Endothelial cell of umbilical vein (primary cell): ENCODE data around the gene AP3M1. TPM values are rescaled to one million over a fixed set of nuclear protein-coding genes. Genes with fewer than 3 reads are reported as not detected.

ENCODE experiments used
- BruUV-seq: library from RNA; stranded (reverse); fragments of 400-500 nt; replicated peaks from 2 replicates; lab custom pipeline; 2021; lab: Mats Ljungman, UMichigan
- CTCF ChIA-PET: fragments of 300-600, 350-600 bp; sonication (Branson Sonifier 250); formaldehyde crosslinking; loops from one replicate; lab custom pipeline; 2021; ENCODE audit warnings: antibody characterized with exemption, inconsistent platforms; lab: Charles Lee
- POLR2A ChIA-PET: fragments of 300-600, 350-600 bp; sonication (Branson Sonifier 250); formaldehyde crosslinking; loops from one replicate; lab custom pipeline; 2021; ENCODE audit warnings: antibody characterized with exemption, inconsistent platforms; lab: Charles Lee
- DNase-seq: peaks from one replicate; pipeline ENCODE4 v3.0.0-alpha.2; 2011; ENCODE audit warnings: low read depth, low spot score
- FAIRE-seq: peaks from 2 replicates; lab custom pipeline; 2011; peaks lifted over from hg19 to GRCh38; lab: Jason Lieb, UNC
- H2AFZ ChIP-seq: 2 replicates; pipeline ENCODE4 v1.6.0; 2012; ENCODE audit warnings: low read depth, low read length, control low read depth, inconsistent platforms
- H3K27ac ChIP-seq: 2 replicates; pipeline ENCODE4 v1.5.1; 2011; ENCODE audit warnings: low read depth, mild to moderate bottlenecking, control low read depth, low read length, moderate library complexity; ENCODE audit not compliant: insufficient read depth
- H3K27me3 ChIP-seq, 2 experiments: 2 replicates each; pipeline versions ENCODE4 v1.6.0 to v1.6.1; 2011; ENCODE audit warnings: low read length in 2 of 2, mixed read lengths in 1 of 2; ENCODE audit not compliant: control insufficient read depth in 2 of 2, insufficient read depth in 2 of 2
- H3K36me3 ChIP-seq, 2 experiments: 2 replicates in 1 of 2; 3 replicates in 1 of 2; pipeline ENCODE4 v1.5.1; 2011; ENCODE audit warnings: low read length in 2 of 2, mild to moderate bottlenecking in 1 of 2, moderate library complexity in 1 of 2; ENCODE audit not compliant: control insufficient read depth in 2 of 2, insufficient read depth in 2 of 2; ENCODE audit errors: extremely low read depth in 1 of 2
- H3K4me1 ChIP-seq: 3 replicates; pipeline ENCODE4 v1.5.1; 2011; ENCODE audit warnings: mild to moderate bottlenecking, low read length; ENCODE audit not compliant: control insufficient read depth, insufficient read depth; ENCODE audit errors: extremely low read depth
- H3K4me2 ChIP-seq: 2 replicates; pipeline ENCODE4 v1.6.1; 2011; ENCODE audit warnings: low read length, control low read depth, mixed read lengths; ENCODE audit not compliant: insufficient read depth
- H3K4me3 ChIP-seq, 3 experiments: fragments of 200-600 bp in 1 of 3; sonication (generic), shearing (Covaris generic) in 1 of 3; replicated peaks in 1 of 3; 2 replicates each; pipeline ENCODE4 v1.5.1; 2011 to 2016; ENCODE audit warnings: control low read depth in 3 of 3, low read length in 3 of 3, mild to moderate bottlenecking in 2 of 3, inconsistent platforms in 1 of 3, low read depth in 1 of 3, moderate library complexity in 1 of 3; ENCODE audit not compliant: insufficient read depth in 1 of 3
- H3K79me2 ChIP-seq: 2 replicates; pipeline ENCODE4 v1.6.0; 2012; ENCODE audit warnings: low read length, inconsistent platforms; ENCODE audit not compliant: control insufficient read depth, insufficient read depth
- H3K9ac ChIP-seq: replicated peaks from 2 replicates; pipeline ENCODE3; 2011; ENCODE audit warnings: low read length, control low read depth; ENCODE audit not compliant: insufficient read depth; ENCODE audit errors: extremely low read depth
- H3K9me1 ChIP-seq: replicated peaks from 3 replicates; pipeline ENCODE4 v1.6.0; 2011; ENCODE audit warnings: mild to moderate bottlenecking, low read length; ENCODE audit not compliant: control insufficient read depth, insufficient read depth; ENCODE audit errors: extremely low read depth
- H3K9me3 ChIP-seq: replicated peaks from 2 replicates; pipeline ENCODE4 v1.5.1; 2012; ENCODE audit warnings: low read length, inconsistent platforms; ENCODE audit not compliant: control insufficient read depth, insufficient read depth
- H4K20me1 ChIP-seq: replicated peaks from 2 replicates; pipeline ENCODE3; 2011; ENCODE audit warnings: mild to moderate bottlenecking, low read length; ENCODE audit not compliant: control insufficient read depth, insufficient read depth; ENCODE audit errors: extremely low read depth
- EZH2 ChIP-seq: IDR thresholded peaks from 2 replicates; pipeline ENCODE4 v1.6.1; 2012; ENCODE audit warnings: borderline replicate concordance, low read depth, mild to moderate bottlenecking, moderate library complexity, low read length, inconsistent platforms; ENCODE audit not compliant: severe bottlenecking
- FOS ChIP-seq: IDR thresholded peaks from 2 replicates; pipeline ENCODE4 v1.6.1; 2011; ENCODE audit warnings: mild to moderate bottlenecking, low read length, moderate library complexity, borderline replicate concordance; ENCODE audit not compliant: insufficient read depth
- GATA2 ChIP-seq: IDR thresholded peaks from 2 replicates; pipeline ENCODE4 v1.7.0; 2011; ENCODE audit warnings: low read depth, mild to moderate bottlenecking, moderate library complexity, mixed read lengths, low read length; ENCODE audit not compliant: insufficient read length, insufficient read depth
- JUN ChIP-seq: IDR thresholded peaks from 2 replicates; pipeline ENCODE4 v1.6.1; 2011; ENCODE audit warnings: borderline replicate concordance, low read depth; ENCODE audit not compliant: insufficient read length, insufficient read depth
- MYC ChIP-seq: IDR thresholded peaks from one replicate; pipeline ENCODE4 v1.6.1; 2011; ENCODE audit warnings: mild to moderate bottlenecking, low read depth, low read length
- POLR2A ChIP-seq: IDR thresholded peaks from 2 replicates; pipeline ENCODE4 v1.6.1; 2012; ENCODE audit warnings: low read depth, mild to moderate bottlenecking, control low read depth, low read length
- POLR2AphosphoS5 ChIP-seq: IDR thresholded peaks from 2 replicates; pipeline ENCODE4 v1.6.1; 2012; ENCODE audit warnings: low read depth, mild to moderate bottlenecking, control low read depth, low read length, moderate library complexity; ENCODE audit not compliant: insufficient read depth
- dilution Hi-C: fragments of 300-500 bp; cut with MboI; formaldehyde crosslinking; loops from one replicate; pipeline ENCODE4 v1.15.0; 2019; ENCODE audit warnings: low sequenced_read_pairs; ENCODE audit not compliant: extremely low pct_ligation_motif_present
- intact Hi-C: fragments of 100-400 bp; cut with micrococcal nuclease; formaldehyde crosslinking; loops from one replicate; pipeline ENCODE4 v1.10.0; 2022
- polyA plus RNA-seq, 4 experiments: library from polyadenylated mRNA; depleted of rRNA in 3 of 4; stranded (reverse) in 3 of 4; unstranded in 1 of 4; fragments of >200 nt; gene quantifications; 2 replicates each; pipeline versions ENCODE4 v1.2.1 to v1.2.3, GENCODE V29; 2011 to 2012; ENCODE audit warnings: missing spikeins in 1 of 4
- total RNA-seq: library from RNA; stranded (reverse); gene quantifications from 2 replicates; pipeline ENCODE4 v1.2.3, GENCODE V29; 2021
- TF ChIP-seq, protein P1 (sequence below), 2 donors: IDR thresholded peaks; 1 replicate in 1 of 2; 2 replicates in 1 of 2; pipeline ENCODE4 v1.5.1; 2011; ENCODE audit warnings: low read length in 2 of 2, mild to moderate bottlenecking in 2 of 2, moderate library complexity in 2 of 2, control low read depth in 1 of 2, inconsistent platforms in 1 of 2, low read depth in 1 of 2; ENCODE audit not compliant: insufficient read depth in 1 of 2; ENCODE audit errors: extremely low read depth in 1 of 2
- TF ChIP-seq, protein P2 (sequence below): IDR thresholded peaks from 2 replicates; pipeline ENCODE4 v1.6.1; 2011; ENCODE audit not compliant: insufficient read depth, insufficient read length

AP3M1 gene
- total and polyA plus RNA-seq, 2 donors (not counting 3 experiments of a cell fraction or from before 2014, with no cell fraction given) = 34.0 to 58.8 TPM

DNA sequence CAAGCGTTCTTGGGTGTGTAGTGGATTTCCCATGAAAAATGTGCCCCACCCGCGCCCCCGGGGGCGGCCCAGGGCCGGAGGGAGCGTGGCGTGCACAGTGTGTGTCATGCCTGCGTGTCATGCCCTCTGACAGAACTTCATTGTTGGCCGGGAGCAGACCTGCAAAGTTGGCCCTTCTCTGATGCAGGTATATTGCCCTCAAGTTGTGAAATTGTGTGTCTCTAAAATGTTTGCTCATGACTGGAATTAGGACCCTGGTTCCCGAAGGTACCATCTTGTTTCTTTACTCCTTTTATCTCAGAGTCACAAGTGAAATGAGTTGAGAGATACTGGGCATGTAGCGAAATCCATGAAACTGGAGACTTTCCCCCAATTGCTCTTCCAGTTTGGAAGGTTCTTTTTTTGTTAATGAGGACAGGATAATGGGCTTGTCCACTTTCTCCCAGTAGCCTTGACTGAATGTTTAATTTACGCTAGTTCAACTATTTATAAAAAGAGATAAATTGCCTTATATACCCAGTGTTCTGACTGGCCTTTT, 26.6 kb upstream of the AP3M1 start:
- H3K27ac ChIP-seq = peak overlapping the region; percentile 41
- H2AFZ ChIP-seq = peak overlapping the region; percentile 87
- peaks cover 46% of the 10 kb centered on the region for H3K79me2 ChIP-seq
- H4K20me1 ChIP-seq = no peaks in the 10 kb centered on the region
- no TSS peak for BruUV-seq
- DNase-seq (no peak), FAIRE-seq (no peak)
- dilution Hi-C loops (no loop called here), intact Hi-C loops (loop anchor here (2.0 kb wide), 1 partner anchor 36 kb away; no protein-coding TSS in a partner anchor)
- POLR2A ChIA-PET = interaction anchor here (1.0 to 1.5 kb wide), 2 partner anchors 12 to 58 kb away, joined by 3 to 5 read pairs; no protein-coding TSS in a partner anchor
- H3K36me3 ChIP-seq = no peaks in the 10 kb centered on the region
- peak overlapping the region; percentile 89 for H3K9ac ChIP-seq
- no peaks in the 10 kb centered on the region for H3K9me3 ChIP-seq
- TF ChIP-seq GATA2 (no peak), POLR2AphosphoS5 (no peak)
- CTCF ChIA-PET = interaction anchor here (1.2 to 2.0 kb wide), 4 partner anchors 13 to 67 kb away, joined by 3 to 10 read pairs (median 5); no protein-coding TSS in a partner anchor
- peaks cover 15% of the 10 kb centered on the region for H3K4me1 ChIP-seq
- peak overlapping the region; percentile 10 to 80 (median 32) for H3K4me3 ChIP-seq
- H3K9me1 ChIP-seq = no peaks in the 10 kb centered on the region
- peak overlapping the region; percentile 68 for H3K4me2 ChIP-seq
- H3K27me3 ChIP-seq = no peaks in the 10 kb centered on the region

DNA sequence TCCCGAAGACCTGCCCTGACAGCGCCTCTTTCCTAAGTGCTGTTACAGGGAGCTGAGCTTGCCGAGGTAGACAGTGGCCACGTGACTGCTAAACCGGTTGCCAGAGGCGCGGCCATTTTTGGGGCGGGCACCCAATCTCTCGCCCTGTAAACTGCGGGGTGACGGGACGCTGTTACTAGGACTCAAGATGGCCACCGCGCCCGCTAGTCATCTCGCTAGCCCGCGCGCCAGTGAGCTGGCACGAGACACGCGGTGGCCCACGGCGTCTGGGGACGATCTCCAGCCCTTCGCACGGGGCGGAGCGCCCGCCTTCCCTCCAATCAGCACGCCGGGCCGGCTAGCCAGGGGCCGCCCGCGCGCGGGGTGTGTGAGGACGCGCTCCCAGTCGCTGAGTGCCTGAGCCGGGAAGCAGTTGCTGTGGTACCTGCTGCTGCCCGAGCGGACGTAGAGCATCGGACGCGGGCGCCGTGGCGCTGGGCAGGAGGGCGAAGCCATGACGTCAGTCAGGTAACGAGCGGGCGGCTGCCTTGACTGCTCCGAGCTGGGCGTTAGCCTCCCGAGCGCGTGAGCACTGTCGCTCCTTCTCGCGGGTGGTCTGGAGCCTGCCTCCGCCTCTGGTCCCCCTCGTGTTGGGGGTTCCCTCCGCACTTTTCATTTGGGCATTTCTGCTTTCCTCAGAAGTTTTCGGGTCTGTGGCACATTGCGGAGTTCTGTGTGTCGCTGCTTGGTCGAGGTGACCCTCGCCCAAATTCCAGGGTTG, 25.9 kb upstream of the AP3M1 start:
- FAIRE-seq (peak; percentile 90), DNase-seq (peak; percentile 95)
- TF ChIP-seq JUN (no peak), FOS (no peak), MYC (peak; percentile 70), GATA2 (no peak), POLR2AphosphoS5 (peak; percentile 82), EZH2 (no peak), POLR2A (peak; percentile 91)
- TF ChIP-seq, protein P1, sequence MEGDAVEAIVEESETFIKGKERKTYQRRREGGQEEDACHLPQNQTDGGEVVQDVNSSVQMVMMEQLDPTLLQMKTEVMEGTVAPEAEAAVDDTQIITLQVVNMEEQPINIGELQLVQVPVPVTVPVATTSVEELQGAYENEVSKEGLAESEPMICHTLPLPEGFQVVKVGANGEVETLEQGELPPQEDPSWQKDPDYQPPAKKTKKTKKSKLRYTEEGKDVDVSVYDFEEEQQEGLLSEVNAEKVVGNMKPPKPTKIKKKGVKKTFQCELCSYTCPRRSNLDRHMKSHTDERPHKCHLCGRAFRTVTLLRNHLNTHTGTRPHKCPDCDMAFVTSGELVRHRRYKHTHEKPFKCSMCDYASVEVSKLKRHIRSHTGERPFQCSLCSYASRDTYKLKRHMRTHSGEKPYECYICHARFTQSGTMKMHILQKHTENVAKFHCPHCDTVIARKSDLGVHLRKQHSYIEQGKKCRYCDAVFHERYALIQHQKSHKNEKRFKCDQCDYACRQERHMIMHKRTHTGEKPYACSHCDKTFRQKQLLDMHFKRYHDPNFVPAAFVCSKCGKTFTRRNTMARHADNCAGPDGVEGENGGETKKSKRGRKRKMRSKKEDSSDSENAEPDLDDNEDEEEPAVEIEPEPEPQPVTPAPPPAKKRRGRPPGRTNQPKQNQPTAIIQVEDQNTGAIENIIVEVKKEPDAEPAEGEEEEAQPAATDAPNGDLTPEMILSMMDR (IDR thresholded peaks at IDR 0.05; ENCODE audit: extremely low read depth in 1 of 2, insufficient read depth in 1 of 2, low read depth in 1 of 2, low read length in 2 of 2) = no peak
- TF ChIP-seq, protein P2, sequence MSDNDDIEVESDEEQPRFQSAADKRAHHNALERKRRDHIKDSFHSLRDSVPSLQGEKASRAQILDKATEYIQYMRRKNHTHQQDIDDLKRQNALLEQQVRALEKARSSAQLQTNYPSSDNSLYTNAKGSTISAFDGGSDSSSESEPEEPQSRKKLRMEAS = peak; percentile 82
- Histone ChIP-seq H3K27ac (peak overlapping the region; percentile 41), H3K4me2 (peak overlapping the region; percentile 86), H3K9ac (peak overlapping the region; percentile 89), H3K36me3 (no peaks in the 10 kb centered on the region), H2AFZ (peak overlapping the region; percentile 87), H3K27me3 (no peaks in the 10 kb centered on the region), H3K9me3 (no peaks in the 10 kb centered on the region), H3K9me1 (no peaks in the 10 kb centered on the region), H4K20me1 (no peaks in the 10 kb centered on the region), H3K4me1 (peaks cover 15% of the 10 kb centered on the region), H3K4me3 (peak overlapping the region; percentile 32 to 80 (median 39)), H3K79me2 (peaks cover 40% of the 10 kb centered on the region)
- POLR2A ChIA-PET = interaction anchor here (0.7 to 1.5 kb wide), 4 partner anchors 11 to 53 kb away, joined by 3 to 8 read pairs (median 4); partner anchors contain the start of genes ADK and AP3M1
- TSS peak; percentile 44 for BruUV-seq
- CTCF ChIA-PET = interaction anchor here (0.7 to 1.4 kb wide), 9 partner anchors 11 to 67 kb away, joined by 3 to 7 read pairs (median 4); partner anchors contain the start of genes ADK and AP3M1
- dilution Hi-C loops (no loop called here), intact Hi-C loops (loop anchor here (1.0 to 2.0 kb wide), 3 partner anchors 25 to 58 kb away; partner anchors contain the start of gene ADK)
